MCF 10A (cell line): ENCODE data around the gene NRIP3. TPM values are rescaled to one million over a fixed set of nuclear protein-coding genes. Genes with fewer than 3 reads are reported as not detected.
"Not testable (repeated sequence)": the region's sequence is repeated elsewhere in the genome, so short reads cannot be mapped to it uniquely, and the experiment has no call there.

Experiments
- BruUV-seq: library from RNA; stranded (reverse); fragments of 400-500 nt; replicated peaks from 2 replicates; lab custom pipeline; 2021; lab: Mats Ljungman, UMichigan
- CTCF ChIA-PET: fragments of 300-600 bp; sonication (Branson Sonifier 250); formaldehyde crosslinking; extraction: SDS; loops from one replicate; lab custom pipeline; 2021; ENCODE audit warnings: antibody characterized with exemption, inconsistent platforms; lab: Yijun Ruan, JAX
- POLR2A ChIA-PET: fragments of 300-600, 350-650 bp; sonication (Branson Sonifier 250); formaldehyde crosslinking; extraction: SDS; loops from one replicate; lab custom pipeline; 2020; ENCODE audit warnings: antibody characterized with exemption, inconsistent platforms; lab: Yijun Ruan, JAX
- DNase-seq: peaks from one replicate; pipeline ENCODE4 v3.0.0-alpha.2; 2018; ENCODE audit not compliant: unreplicated experiment
- H3K27ac Mint-ChIP-seq: one replicate; pipeline ENCODE4 v1.8.0; 2022; ENCODE audit warnings: mild to moderate bottlenecking, low read depth, mixed read lengths; ENCODE audit not compliant: unreplicated experiment
- H3K27me3 Mint-ChIP-seq: one replicate; pipeline ENCODE4 v1.8.0; 2022; ENCODE audit warnings: mixed read lengths; ENCODE audit not compliant: insufficient read depth, unreplicated experiment
- H3K36me3 Mint-ChIP-seq: one replicate; pipeline ENCODE4 v1.8.0; 2022; ENCODE audit warnings: mild to moderate bottlenecking, moderate library complexity, mixed read lengths; ENCODE audit not compliant: insufficient read depth, unreplicated experiment
- H3K4me1 Mint-ChIP-seq: one replicate; pipeline ENCODE4 v1.8.0; 2022; ENCODE audit warnings: mixed read lengths; ENCODE audit not compliant: insufficient read depth, unreplicated experiment
- H3K4me3 Mint-ChIP-seq: one replicate; pipeline ENCODE4 v1.8.0; 2022; ENCODE audit warnings: mild to moderate bottlenecking, moderate library complexity, mixed read lengths; ENCODE audit not compliant: unreplicated experiment
- H3K9me3 Mint-ChIP-seq: one replicate; pipeline ENCODE4 v1.8.0; 2022; ENCODE audit warnings: mixed read lengths; ENCODE audit not compliant: unreplicated experiment
- intact Hi-C: fragments of 100-400 bp; cut with micrococcal nuclease; formaldehyde crosslinking; loops from 2 replicates; pipeline ENCODE4 v1.14.1; 2022
- total RNA-seq: library from RNA; stranded (reverse); gene quantifications from 2 replicates; pipeline ENCODE4 v1.2.3, GENCODE V29; 2022
- TF ChIP-seq, protein P1 (sequence below): fragments of 200-600 bp; IDR thresholded peaks from one replicate; pipeline ENCODE4 v1.8.0; 2022; ENCODE audit warnings: antibody characterized with exemption, mild to moderate bottlenecking; ENCODE audit not compliant: unreplicated experiment

The NRIP3 gene
- total RNA-seq, 1 experiment from 2014 or later = 0.19 TPM

DNA sequence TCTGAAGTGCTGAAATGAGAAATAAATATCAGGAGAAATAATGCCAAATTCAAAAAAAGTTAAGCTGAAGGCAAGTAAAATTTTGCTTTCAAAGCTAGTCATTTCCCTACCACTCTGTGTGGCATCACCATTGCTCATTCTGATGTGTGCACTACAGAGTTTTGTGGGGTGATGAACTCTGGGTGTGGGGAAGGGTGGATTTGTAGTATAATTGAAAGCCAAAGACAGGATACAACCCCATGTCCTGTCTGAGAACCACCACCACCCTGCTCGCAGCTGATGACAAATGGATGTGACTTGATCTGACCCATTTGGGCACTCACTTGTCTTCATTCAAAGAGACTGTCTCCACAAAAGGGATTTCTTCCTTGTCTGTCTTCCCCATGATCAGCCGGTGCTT is 20.2 kb downstream of the NRIP3 start:
- H3K27ac Mint-ChIP-seq = no peak overlapping the region
- no peak for DNase-seq
- ChIA-PET POLR2A (interaction anchor here (0.9 kb wide), 1 partner anchor 14 kb away, joined by 3 read pairs; no protein-coding TSS in a partner anchor), CTCF (no interaction called here)
- no TSS peak for BruUV-seq
- H3K27me3 Mint-ChIP-seq = no peaks in the 10 kb centered on the region
- H3K4me3 Mint-ChIP-seq = no peak overlapping the region
- no peaks in the 10 kb centered on the region for H3K9me3 Mint-ChIP-seq
- H3K4me1 Mint-ChIP-seq = peaks cover 3% of the 10 kb centered on the region
- TF ChIP-seq, protein P1, sequence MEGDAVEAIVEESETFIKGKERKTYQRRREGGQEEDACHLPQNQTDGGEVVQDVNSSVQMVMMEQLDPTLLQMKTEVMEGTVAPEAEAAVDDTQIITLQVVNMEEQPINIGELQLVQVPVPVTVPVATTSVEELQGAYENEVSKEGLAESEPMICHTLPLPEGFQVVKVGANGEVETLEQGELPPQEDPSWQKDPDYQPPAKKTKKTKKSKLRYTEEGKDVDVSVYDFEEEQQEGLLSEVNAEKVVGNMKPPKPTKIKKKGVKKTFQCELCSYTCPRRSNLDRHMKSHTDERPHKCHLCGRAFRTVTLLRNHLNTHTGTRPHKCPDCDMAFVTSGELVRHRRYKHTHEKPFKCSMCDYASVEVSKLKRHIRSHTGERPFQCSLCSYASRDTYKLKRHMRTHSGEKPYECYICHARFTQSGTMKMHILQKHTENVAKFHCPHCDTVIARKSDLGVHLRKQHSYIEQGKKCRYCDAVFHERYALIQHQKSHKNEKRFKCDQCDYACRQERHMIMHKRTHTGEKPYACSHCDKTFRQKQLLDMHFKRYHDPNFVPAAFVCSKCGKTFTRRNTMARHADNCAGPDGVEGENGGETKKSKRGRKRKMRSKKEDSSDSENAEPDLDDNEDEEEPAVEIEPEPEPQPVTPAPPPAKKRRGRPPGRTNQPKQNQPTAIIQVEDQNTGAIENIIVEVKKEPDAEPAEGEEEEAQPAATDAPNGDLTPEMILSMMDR = no peak
- intact Hi-C loops = no loop called here
- H3K36me3 Mint-ChIP-seq = no peaks in the 10 kb centered on the region

DNA sequence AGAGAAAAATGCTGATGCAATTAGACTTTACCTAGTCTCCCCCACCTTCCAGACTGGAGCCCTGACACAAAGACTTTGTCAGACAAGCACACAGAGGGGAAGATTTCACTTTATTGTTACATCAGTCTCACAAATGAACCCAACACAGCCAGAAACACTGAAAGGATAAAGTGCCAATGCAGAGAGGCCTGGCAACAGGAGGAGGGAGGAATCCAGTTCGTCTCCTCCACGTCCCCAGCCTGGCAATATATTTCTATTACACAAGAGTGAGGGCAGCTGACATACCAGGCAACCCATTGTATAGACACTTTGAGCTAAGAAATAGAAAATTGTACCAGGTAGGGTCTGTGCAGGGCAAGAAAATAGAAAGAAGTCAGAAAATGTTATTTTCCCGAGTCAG is 23.3 kb downstream of the NRIP3 start:
- Mint-ChIP-seq H3K4me3 (no peak overlapping the region), H3K27me3 (no peaks in the 10 kb centered on the region), H3K27ac (no peak overlapping the region), H3K9me3 (no peaks in the 10 kb centered on the region), H3K4me1 (no peaks in the 10 kb centered on the region), H3K36me3 (no peaks in the 10 kb centered on the region)
- ChIA-PET POLR2A (interaction anchor here (0.7 to 1.6 kb wide), 2 partner anchors 9 to 854 kb away, joined by 3 read pairs; no protein-coding TSS in a partner anchor), CTCF (interaction anchor here (0.7 to 1.7 kb wide), 2 partner anchors 157 to 262 kb away, joined by 3 to 6 read pairs; no protein-coding TSS in a partner anchor)
- intact Hi-C loops = no loop called here
- no TSS peak for BruUV-seq
- TF ChIP-seq, protein P1 = no peak
- DNase-seq = no peak

DNA sequence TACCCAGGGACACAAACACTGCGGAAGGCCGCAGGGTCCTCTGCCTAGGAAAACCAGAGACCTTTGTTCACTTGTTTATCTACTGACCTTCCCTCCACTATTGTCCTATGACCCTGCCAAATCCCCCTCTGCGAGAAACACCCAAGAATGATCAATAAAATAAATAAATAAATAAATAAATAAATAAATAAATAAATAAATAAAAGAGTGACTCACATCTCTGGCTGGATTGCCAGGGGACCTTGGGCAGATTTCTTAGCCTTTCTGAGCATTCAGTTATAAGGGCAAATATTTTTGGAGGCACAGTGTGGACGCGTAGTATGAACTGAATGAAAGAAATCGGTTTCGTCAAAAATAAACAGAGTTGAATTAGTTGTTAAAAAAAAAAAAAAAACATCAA is 24.4 kb downstream of the NRIP3 start:
- H3K27ac Mint-ChIP-seq, BruUV-seq, CTCF ChIA-PET, H3K36me3 Mint-ChIP-seq, H3K27me3 Mint-ChIP-seq, DNase-seq, intact Hi-C loops, POLR2A ChIA-PET, H3K4me1 Mint-ChIP-seq, H3K9me3 Mint-ChIP-seq, H3K4me3 Mint-ChIP-seq: not testable (repeated sequence)

DNA sequence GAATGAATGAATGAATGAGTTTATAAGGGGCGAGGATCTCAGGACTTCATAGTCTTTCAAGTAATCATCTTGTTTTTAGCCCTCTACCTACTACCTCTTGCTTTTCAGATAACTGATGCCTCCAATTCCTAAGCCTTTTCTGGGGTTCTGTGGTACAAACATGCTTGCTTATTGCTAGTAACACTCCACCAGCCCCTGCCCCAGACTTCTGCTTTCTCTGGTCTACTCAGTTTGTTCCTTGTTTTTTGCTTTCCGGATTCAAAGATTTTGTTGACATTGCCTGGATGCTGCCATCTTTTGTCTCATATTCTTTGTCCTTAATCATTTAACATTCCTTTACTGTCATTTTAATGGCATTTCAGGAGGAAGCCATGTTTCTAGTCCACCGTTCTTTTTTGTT is 30.7 kb downstream of the NRIP3 start:
- Mint-ChIP-seq H3K4me3 (no peak overlapping the region), H3K9me3 (no peaks in the 10 kb centered on the region), H3K27ac (no peak overlapping the region), H3K27me3 (no peaks in the 10 kb centered on the region), H3K36me3 (no peaks in the 10 kb centered on the region), H3K4me1 (no peaks in the 10 kb centered on the region)
- CTCF ChIA-PET = interaction anchor here (1.4 kb wide), 1 partner anchor 42 kb away, joined by 6 read pairs; no protein-coding TSS in a partner anchor
- no peak for DNase-seq
- no TSS peak for BruUV-seq
- POLR2A ChIA-PET = interaction anchor here (1.7 kb wide), 1 partner anchor 9 kb away, joined by 7 read pairs; the partner anchor contains the start of gene TMEM9B
- TF ChIP-seq, protein P1 = no peak
- intact Hi-C loops = no loop called here
